RCC 7860 (cell line): ENCODE data around the gene JADE1.

Source experiments
- DNase-seq: peaks from one replicate; pipeline ENCODE4 v3.0.0-alpha.2; 2015; ENCODE audit warnings: low spot score
- FAIRE-seq: peaks from 2 replicates; lab custom pipeline; 2012; peaks lifted over from hg19 to GRCh38; lab: Jason Lieb, UNC

JADE1 gene

GRCh38 chr4:128809477-128810330 lies at the start of gene JADE1:
TSS of gene JADE1 (plus strand) at chr4:128809700. CDS start at chr4:128831759, 22,059 bp downstream.
- DNase-seq (peak; percentile 88), FAIRE-seq (no peak)

GRCh38 chr4:128766781-128767180 lies 42.7 kb upstream of the JADE1 start:
- DNase-seq (no peak), FAIRE-seq (no peak)

- FAIRE-seq (no peak), DNase-seq (peak; percentile 38)
Measured at GRCh38 chr4:128768373-128768996, 41.0 kb upstream of the JADE1 start.

GRCh38 chr4:128769011-128769410 lies 40.5 kb upstream of the JADE1 start:
- DNase-seq (no peak), FAIRE-seq (no peak)

- FAIRE-seq (no peak), DNase-seq (no peak)
Measured at GRCh38 chr4:128770807-128771206, 38.7 kb upstream of the JADE1 start.

GRCh38 chr4:128775477-128775876 lies 34.0 kb upstream of the JADE1 start:
- no peak for FAIRE-seq
- DNase-seq = no peak

GRCh38 chr4:128775916-128776315 lies 33.6 kb upstream of the JADE1 start:
- FAIRE-seq (no peak), DNase-seq (no peak)

- peak; percentile 99 for FAIRE-seq
Measured at GRCh38 chr4:128776794-128777216, 32.7 kb upstream of the JADE1 start.

GRCh38 chr4:128780688-128781087 lies 28.8 kb upstream of the JADE1 start:
- FAIRE-seq = no peak

More at GRCh38 chr4:128776794-128777216, 32.7 kb upstream of the JADE1 start:
- DNase-seq = peak; percentile 99

GRCh38 chr4:128782076-128782715 lies 27.3 kb upstream of the JADE1 start:
- no peak for DNase-seq
- FAIRE-seq = no peak

More at GRCh38 chr4:128780688-128781087, 28.8 kb upstream of the JADE1 start:
- no peak for DNase-seq

- FAIRE-seq (no peak), DNase-seq (peak; percentile 27)
Measured at GRCh38 chr4:128782875-128783614, 26.5 kb upstream of the JADE1 start.

GRCh38 chr4:128787509-128788311 lies 21.8 kb upstream of the JADE1 start:
- no peak for DNase-seq
- FAIRE-seq = no peak

GRCh38 chr4:128793859-128794672 lies 15.4 kb upstream of the JADE1 start:
- FAIRE-seq (no peak), DNase-seq (no peak)

GRCh38 chr4:128796934-128797333 lies 12.6 kb upstream of the JADE1 start:
- DNase-seq (peak; percentile 23), FAIRE-seq (no peak)

- FAIRE-seq (no peak), DNase-seq (no peak)
Measured at GRCh38 chr4:128800284-128800683, 9.2 kb upstream of the JADE1 start.

GRCh38 chr4:128800701-128801284 lies 8.7 kb upstream of the JADE1 start:
- DNase-seq = no peak
- FAIRE-seq = no peak

GRCh38 chr4:128802680-128803628 lies 6.5 kb upstream of the JADE1 start:
- no peak for FAIRE-seq
- no peak for DNase-seq

- FAIRE-seq (no peak), DNase-seq (no peak)
Measured at GRCh38 chr4:128803783-128804182, 5.7 kb upstream of the JADE1 start.
